ENCODE results near the gene NHERF1.

DNA sequence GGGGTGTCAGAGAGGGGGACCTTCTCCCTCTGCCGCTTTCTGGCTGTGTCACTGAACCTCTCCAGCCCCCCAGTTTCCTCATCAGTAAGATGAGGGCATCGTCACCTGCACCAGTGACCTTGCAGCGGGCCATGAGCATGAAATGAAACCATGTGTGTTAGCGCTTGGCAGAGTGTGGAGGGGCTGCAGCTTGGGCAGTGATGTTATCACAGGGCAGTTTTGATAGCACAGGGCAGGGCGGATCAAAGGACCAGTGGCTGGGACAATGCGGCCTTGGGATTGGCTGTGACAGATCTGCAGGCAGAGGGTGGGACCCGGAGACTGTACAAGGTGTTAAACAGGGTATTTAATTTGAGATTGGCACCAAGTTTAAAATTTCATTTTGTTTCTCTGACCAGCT is 66.6 kb downstream of the NHERF1 start:
- TF ChIP-seq, protein P1, sequence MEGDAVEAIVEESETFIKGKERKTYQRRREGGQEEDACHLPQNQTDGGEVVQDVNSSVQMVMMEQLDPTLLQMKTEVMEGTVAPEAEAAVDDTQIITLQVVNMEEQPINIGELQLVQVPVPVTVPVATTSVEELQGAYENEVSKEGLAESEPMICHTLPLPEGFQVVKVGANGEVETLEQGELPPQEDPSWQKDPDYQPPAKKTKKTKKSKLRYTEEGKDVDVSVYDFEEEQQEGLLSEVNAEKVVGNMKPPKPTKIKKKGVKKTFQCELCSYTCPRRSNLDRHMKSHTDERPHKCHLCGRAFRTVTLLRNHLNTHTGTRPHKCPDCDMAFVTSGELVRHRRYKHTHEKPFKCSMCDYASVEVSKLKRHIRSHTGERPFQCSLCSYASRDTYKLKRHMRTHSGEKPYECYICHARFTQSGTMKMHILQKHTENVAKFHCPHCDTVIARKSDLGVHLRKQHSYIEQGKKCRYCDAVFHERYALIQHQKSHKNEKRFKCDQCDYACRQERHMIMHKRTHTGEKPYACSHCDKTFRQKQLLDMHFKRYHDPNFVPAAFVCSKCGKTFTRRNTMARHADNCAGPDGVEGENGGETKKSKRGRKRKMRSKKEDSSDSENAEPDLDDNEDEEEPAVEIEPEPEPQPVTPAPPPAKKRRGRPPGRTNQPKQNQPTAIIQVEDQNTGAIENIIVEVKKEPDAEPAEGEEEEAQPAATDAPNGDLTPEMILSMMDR (IDR thresholded peaks at IDR 0.05; ENCODE audit: low read length) = no peak
- TF ChIP-seq EZH2 (IDR thresholded peaks at IDR 0.05; ENCODE audit: borderline replicate concordance, low read length) = no peak

All from OCI-LY1 (cell line).